GM19025 (cell line): ENCODE results near the gene PCP2.
A peak's percentile ranks its signal among the peaks of the same experiment; 100 is the strongest.

Experiments used
- ATAC-seq: cut with Tn5 transposase; IDR thresholded peaks from one replicate; pipeline ENCODE4 v1.9.1; 2021; ENCODE audit warnings: mild to moderate bottlenecking, low read depth, moderate library complexity; ENCODE audit not compliant: unreplicated experiment

The PCP2 gene

GRCh38 chr19:7633698-7634097, at the start of gene PCP2:
TSS of gene PCP2 (minus strand) at chr19:7633719. CDS start at chr19:7633457, 262 bp downstream.
- ATAC-seq: no peak

- ATAC-seq: no peak
These were observed 48.8 kb upstream of the PCP2 start for GRCh38 chr19:7682175-7682855.

- no peak for ATAC-seq
These were observed 48.0 kb upstream of the PCP2 start for GRCh38 chr19:7681340-7682174.

GRCh38 chr19:7680606-7681339, 47.3 kb upstream of the PCP2 start, which contains the start of gene TRAPPC5:
TSS of gene TRAPPC5 (plus strand) at chr19:7680833. CDS start at chr19:7682254, 1,421 bp downstream.
- ATAC-seq: peak; percentile 55

- no peak for ATAC-seq
These were observed 46.5 kb upstream of the PCP2 start for GRCh38 chr19:7679771-7680605.

- no peak for ATAC-seq
These were observed 45.6 kb upstream of the PCP2 start for GRCh38 chr19:7678971-7679751.

- no peak for ATAC-seq
These were observed 44.3 kb upstream of the PCP2 start for GRCh38 chr19:7677669-7678311.

GRCh38 chr19:7676854-7677253, 43.3 kb upstream of the PCP2 start, which contains the start of gene MCEMP1:
TSS of gene MCEMP1 (plus strand) at chr19:7677090. CDS start at chr19:7677121, 31 bp downstream.
- ATAC-seq: no peak

- no peak for ATAC-seq
These were observed 42.9 kb upstream of the PCP2 start for GRCh38 chr19:7676376-7676775.

GRCh38 chr19:7674010-7675005, 40.8 kb upstream of the PCP2 start:
- ATAC-seq: no peak

GRCh38 chr19:7672522-7672921, 39.0 kb upstream of the PCP2 start:
- ATAC-seq: no peak

- ATAC-seq: no peak
These were observed 37.3 kb upstream of the PCP2 start for GRCh38 chr19:7670790-7671189.

- ATAC-seq: no peak
These were observed 36.7 kb upstream of the PCP2 start for GRCh38 chr19:7670150-7670783.

GRCh38 chr19:7669641-7670040, 36.1 kb upstream of the PCP2 start:
- ATAC-seq: no peak

GRCh38 chr19:7668842-7669241, 35.3 kb upstream of the PCP2 start, which contains the start of gene RETN:
TSS of gene RETN (plus strand) at chr19:7669049. CDS start at chr19:7669327, 278 bp downstream.
- ATAC-seq: no peak

GRCh38 chr19:7665076-7665475, 31.6 kb upstream of the PCP2 start:
- ATAC-seq: no peak

GRCh38 chr19:7663706-7664105, 30.2 kb upstream of the PCP2 start:
- ATAC-seq: no peak
